ENCODE data around the gene HRAS.

HRAS gene

DNA sequence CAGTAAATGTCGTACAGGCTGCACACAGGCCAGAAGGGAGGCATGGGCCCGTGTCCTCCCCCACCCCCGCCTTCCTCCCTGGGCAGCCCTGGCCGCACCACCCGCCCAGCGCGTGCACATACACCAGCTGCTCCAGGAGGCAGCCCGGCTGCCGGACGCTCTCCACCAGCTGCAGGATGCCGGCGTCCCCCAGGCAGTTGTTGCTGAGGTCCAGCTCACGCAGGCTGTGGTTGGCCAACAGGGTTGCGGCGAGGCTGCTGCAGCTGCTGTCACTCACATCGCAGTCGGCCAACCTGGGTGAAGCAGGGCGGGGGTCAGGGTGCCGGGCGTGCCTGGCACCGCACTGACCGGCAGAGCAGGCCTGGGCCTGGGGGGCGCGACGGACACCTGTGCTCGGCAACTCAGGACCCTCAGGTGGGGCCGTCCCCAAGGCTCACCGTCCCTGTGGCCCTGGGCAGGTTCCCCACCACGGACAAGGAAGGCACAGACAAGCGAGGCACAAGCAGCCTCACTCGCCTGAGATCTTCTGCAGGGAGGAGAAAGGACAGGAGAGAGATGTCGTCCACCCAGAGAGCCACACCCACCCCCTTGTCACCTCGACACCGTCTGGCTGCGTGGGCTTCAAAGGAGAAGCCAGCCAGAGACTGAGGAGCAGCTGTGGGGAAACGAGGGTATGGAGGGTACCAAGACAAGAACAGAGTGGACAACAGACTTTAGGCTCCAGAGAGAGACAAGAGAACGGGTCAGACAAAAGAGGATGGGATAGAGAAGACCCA, 40.4 kb downstream of the HRAS start:
- no peak for DNase-seq (ENCODE audit: low read depth in 2 of 2)

DNA sequence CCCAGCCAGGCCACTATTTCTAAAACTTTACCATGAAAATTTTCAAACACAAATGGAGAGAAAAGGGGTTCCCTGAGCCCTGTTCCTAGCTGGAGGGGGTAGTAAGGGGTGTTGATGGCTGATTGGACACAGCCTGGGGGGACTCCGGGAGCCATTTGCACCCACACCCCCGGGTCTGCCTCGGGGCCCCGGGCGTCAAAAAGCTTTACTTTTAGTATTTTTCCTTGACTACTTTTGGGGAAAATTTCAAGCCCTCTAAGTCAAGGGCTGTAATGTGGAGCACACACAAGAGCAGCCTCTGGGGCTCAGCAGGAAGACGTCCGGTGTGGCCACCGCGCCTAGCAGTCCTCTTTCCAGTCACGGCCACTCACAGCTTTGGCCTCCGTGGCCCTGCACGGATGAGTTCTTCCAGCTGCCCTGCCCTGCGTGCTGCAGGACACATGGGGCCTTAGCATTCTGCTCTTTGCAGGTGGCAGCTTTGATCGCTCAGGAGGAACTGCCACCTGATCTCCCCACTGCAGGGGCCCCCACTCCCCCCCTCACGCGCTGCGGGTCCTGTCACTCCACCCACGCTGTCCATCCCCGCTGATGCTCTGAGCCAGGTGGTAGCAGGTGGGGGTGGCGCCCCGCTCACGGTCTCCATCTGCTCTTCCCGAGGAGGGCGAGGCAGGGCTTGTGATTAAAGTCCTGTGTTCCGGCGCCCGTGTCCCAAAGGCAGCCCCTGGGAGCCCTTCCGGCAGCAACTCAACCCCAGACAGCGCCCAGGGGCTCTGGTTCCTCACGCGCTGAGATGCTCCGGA, 42.7 kb downstream of the HRAS start:
- no peak for DNase-seq (ENCODE audit: low read depth in 2 of 2)

DNA sequence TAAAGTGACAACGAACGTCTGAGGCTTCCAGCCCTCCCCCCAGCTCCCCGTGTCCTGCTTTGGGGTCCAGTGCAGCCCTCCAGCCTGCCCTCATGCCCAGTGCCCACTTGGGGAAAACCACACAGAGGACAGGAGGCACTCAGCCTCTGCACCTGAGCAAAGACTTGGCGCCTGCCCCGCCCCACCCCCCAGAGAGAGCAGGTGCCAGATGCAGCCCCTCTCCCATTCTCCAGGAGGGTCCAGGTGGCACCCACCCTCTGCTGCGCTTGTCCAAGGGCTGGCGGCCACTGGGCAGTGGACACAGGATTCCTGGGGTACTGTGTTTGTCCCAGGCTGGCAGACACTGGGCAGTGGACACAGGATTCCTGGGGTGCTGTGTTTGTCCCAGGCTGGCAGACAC, 44.0 kb downstream of the HRAS start:
- DNase-seq (ENCODE audit: low read depth in 2 of 2), result no peak

DNA sequence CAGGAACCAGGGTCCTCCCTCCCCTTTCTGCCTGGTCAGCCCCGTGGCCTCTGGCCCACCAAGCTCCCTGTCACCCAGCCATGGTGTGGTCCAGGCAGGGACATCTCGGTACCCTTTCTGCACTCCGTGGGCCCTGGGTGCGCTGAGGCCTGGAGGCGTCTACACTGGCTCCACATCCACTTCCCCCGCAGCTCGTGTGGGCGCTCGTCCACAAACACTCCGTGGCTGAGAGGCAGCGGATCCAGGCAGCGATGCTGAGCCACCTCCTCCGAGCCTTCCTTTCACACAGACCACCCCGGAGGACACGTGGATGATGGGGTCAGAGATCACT, 44.5 kb downstream of the HRAS start:
- DNase-seq (ENCODE audit: low read depth in 2 of 2), result no peak

DNA sequence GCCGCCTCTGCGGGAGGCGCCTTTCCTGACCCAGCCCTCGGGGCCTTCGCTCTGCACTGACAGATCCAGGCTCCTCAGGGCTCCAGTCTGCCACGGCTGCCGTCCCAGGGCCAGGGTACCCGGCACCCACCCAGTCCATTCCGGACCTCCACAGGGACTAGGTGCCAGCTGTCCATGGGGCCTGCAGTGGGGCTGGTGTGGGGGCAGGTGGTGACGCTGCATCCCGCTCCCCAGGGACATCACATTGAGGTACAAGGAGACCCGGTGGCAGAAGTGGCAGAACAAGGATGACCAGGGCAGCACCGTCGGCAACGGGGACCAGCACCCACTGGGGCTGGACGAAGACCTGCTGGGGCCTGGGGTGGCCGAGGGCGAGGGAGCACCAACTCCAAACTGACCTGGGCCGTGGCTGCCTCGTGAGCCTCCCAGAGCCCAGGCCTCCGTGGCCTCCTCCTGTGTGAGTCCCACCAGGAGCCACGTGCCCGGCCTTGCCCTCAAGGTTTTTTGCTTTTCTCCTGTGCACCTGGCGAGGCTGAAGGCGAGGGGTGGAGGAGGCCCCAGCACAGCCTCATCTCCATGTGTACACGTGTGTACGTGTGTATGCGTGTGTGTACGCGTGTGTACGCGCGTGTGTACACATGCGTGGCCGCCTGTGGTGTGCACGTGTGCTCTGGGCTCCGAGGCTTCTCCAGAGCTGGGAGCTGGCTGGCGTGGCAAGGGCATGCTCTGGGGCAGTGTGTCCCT, 45.0 kb downstream of the HRAS start:
- DNase-seq (ENCODE audit: low read depth in 2 of 2), result no peak

DNA sequence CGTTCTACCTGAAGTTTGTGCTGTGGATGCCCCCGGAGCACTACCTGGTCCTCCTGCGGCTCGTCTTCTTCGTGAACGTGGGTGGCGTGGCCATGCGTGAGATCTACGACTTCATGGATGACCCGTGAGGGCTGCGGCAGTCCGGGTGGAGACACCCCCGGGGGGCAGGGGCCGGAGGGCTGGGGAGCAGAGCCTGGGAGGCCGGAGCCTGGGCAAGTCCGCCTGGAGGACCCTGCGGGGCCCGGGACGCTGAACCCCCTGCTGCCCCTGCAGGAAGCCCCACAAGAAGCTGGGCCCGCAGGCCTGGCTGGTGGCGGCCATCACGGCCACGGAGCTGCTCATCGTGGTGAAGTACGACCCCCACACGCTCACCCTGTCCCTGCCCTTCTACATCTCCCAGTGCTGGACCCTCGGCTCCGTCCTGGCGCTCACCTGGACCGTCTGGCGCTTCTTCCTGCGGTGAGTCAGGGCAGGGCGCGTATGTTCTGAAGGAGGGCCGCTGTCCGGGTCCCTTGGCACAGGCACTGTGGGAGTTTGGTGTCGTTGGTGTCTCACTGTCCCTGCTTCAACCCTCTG, 45.7 kb downstream of the HRAS start:
- no peak for DNase-seq (ENCODE audit: low read depth in 2 of 2)

DNA sequence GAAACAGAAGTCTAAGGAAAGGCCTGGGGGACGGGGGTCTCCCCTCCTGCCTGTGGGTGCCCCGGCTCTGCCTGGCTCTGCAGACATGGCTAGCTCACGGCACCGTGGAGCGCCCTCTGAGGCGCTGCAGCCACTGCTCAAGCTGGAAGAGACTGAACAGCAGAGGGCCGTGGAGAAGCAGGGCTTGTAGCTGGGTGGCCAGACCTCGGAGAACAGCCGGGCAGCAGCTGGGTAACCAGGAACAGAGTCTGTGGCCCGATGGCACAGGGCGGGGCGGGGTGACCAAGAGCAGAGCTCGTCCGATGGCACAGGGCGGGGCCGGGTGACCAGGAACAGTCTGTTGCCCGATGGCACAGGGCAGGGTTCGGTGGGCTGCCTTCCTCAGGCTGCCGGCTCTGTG, 46.4 kb downstream of the HRAS start:
- no peak for DNase-seq (ENCODE audit: low read depth in 2 of 2)

DNA sequence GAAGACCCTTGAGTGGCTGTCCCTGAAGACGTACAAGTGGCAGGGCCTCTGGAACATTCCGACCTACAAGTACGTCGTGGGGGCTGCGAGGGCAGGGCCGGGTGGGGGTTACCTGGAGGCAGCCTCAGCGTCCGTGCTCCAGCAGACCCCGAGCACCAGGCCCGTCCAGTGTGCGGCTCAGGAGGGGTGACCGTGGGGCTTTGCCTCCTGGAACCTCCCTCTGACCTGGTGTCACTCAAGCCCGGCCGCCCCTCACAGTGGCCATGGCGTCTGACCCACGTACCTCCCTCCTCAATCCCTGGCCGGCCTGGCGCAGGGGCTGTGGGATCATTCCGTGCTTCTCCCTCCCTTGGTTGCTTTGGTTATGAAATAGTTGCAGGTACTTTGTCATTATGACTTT, 46.8 kb downstream of the HRAS start:
- no peak for DNase-seq (ENCODE audit: low read depth in 2 of 2)

DNA sequence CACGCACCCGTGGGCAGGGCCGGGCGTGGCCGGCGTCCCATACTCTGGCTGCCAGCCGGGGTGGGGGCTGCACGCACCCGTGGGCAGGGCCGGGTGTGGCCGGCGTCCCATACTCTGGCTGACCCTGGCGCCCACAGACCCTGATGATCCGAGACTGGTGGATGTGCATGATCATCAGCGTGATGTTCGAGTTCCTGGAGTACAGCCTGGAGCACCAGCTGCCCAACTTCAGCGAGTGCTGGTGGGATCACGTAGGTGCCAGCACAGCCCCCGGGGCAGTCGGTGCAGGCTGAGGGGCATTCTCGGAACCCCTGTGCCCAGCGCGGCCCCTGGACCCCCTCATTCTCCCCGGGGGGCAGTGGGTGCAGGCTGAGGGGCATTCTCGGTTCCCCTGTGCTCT, 47.3 kb downstream of the HRAS start:
- DNase-seq (ENCODE audit: low read depth in 2 of 2), result no peak

DNA sequence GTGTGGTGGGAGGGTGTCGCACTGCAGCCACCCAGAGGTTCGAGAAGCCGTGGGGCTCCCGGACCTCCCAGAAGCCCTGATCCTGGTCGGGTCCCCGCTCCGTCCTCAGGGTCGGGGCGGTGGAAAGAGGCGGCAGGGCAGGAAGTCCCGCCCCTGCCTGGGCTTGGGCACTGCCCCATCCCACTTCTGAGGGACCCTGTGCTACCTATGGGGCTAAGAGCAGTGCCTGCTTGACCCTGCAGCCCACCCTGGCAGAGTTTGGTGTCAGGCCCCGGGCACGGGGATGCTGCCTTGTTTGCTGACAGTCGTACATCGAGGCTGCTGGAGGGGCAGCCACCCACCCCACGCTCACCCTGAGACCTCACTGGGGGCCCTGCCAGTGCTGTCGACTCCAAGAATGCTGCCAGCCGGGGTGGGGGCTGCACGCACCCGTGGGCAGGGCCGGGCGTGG, 47.8 kb downstream of the HRAS start:
- DNase-seq (ENCODE audit: low read depth in 2 of 2), result no peak

DNA sequence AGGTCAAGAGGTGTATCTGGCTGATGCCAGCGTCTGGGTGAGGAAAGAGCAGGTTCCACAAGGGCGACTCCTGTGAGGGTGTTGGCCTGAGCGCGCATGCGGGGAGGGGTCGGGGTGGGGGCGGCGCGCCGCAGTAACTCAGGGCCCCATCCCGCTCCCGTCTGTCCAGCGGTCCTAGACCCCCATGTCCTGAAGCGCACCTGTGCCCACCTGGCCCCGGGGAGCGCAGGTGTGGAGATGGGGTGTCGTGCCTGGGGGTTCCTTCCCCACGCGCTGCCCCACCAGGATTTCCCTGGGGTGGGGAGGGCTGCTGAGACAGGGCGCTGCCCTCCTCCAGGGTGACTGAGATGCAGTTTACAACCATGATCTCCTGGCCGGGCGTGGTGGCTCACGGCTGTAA, 49.2 kb downstream of the HRAS start:
- no peak for DNase-seq (ENCODE audit: low read depth in 2 of 2)

DNA sequence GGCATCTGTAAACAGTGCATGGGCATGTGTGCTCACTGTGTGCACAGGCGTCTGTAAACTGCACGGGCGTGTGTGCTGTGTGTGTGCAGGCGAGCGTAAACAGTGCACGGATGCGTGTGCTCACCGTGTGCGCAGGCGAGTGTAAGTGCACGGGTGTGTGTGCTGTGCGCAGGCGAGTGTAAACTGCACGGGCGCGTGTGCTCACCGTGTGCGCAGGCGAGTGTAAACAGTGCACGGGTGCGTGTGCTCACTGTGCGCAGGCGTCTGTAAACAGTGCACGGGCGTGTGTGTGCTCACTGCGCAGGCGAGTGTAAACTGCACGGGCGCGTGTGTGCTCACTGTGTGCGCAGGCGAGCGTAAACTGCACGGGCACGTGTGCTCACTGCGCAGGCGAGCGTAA, 50.8 kb downstream of the HRAS start:
- no peak for DNase-seq (ENCODE audit: low read depth in 2 of 2)
